Stimulated activated CD4-positive, alpha-beta T cell treated with anti-CD3 and anti-CD28 coated beads, Interleukin-1b, Interleukin-23, amount 100 ng/mL, for 4 hours (primary cell): ENCODE data around the gene NUP153.
"Not testable (repeated sequence)": the region's sequence is repeated elsewhere in the genome, so short reads cannot be mapped to it uniquely, and the experiment has no call there.

ENCODE experiments used
- DNase-seq, 2 donors: peaks; one replicate each; pipeline ENCODE4 v3.0.0-alpha.2; 2020; ENCODE audit warnings: low read depth in 2 of 2

NUP153 gene

GRCh38 chr6:17602888-17603287 lies 103.8 kb downstream of the NUP153 start:
- no peak for DNase-seq

- no peak for DNase-seq
Observed at GRCh38 chr6:17601386-17601703, 105.4 kb downstream of the NUP153 start.

GRCh38 chr6:17600527-17601385 lies 106.0 kb downstream of the NUP153 start:
- DNase-seq = peak; percentile 5 to 34

GRCh38 chr6:17599877-17600526 lies 106.7 kb downstream of the NUP153 start, which contains the start of gene FAM8A1:
Gene FAM8A1 (plus strand): TSS chr6:17600302. CDS start chr6:17600410, 108 bp downstream.
- DNase-seq = peak; percentile 92 to 94

GRCh38 chr6:17596085-17596484 lies 110.6 kb downstream of the NUP153 start:
- no peak for DNase-seq

GRCh38 chr6:17593246-17593645 lies 113.5 kb downstream of the NUP153 start:
- no peak for DNase-seq

- DNase-seq = no peak
Observed at GRCh38 chr6:17591287-17591686, 115.4 kb downstream of the NUP153 start.

- no peak for DNase-seq
Observed at GRCh38 chr6:17589406-17590096, 117.2 kb downstream of the NUP153 start.

- no peak for DNase-seq
Observed at GRCh38 chr6:17588011-17588410, 118.7 kb downstream of the NUP153 start.

GRCh38 chr6:17586623-17587022 lies 120.1 kb downstream of the NUP153 start:
- DNase-seq = not testable (repeated sequence)

- no peak for DNase-seq
Observed at GRCh38 chr6:17585766-17586490, 120.8 kb downstream of the NUP153 start.

- DNase-seq = no peak
Observed at GRCh38 chr6:17584241-17584803, 122.4 kb downstream of the NUP153 start.

GRCh38 chr6:17583811-17584210 lies 122.9 kb downstream of the NUP153 start:
- no peak for DNase-seq

- DNase-seq = not testable (repeated sequence)
Observed at GRCh38 chr6:17581282-17581681, 125.4 kb downstream of the NUP153 start.

GRCh38 chr6:17580518-17581048 lies 126.1 kb downstream of the NUP153 start:
- peak in 1 of 2 donors; percentile 13 for DNase-seq

- DNase-seq = no peak
Observed at GRCh38 chr6:17577059-17577458, 129.7 kb downstream of the NUP153 start.

GRCh38 chr6:17574866-17575560 lies 131.7 kb downstream of the NUP153 start:
- no peak for DNase-seq

GRCh38 chr6:17565399-17565798 lies 141.3 kb downstream of the NUP153 start:
- no peak for DNase-seq
